ENCODE results near the gene LAMTOR5. TPM values are rescaled to one million over a fixed set of nuclear protein-coding genes. Genes with fewer than 3 reads are reported as not detected.
A peak's percentile ranks its signal among the peaks of the same experiment; 100 is the strongest.
"Not testable (repeated sequence)": the region's sequence is repeated elsewhere in the genome, so short reads cannot be mapped to it uniquely, and the experiment has no call there.

The LAMTOR5 gene
- polyA plus RNA-seq, 3 donors: 275 to 288 (median 277) TPM

DNA sequence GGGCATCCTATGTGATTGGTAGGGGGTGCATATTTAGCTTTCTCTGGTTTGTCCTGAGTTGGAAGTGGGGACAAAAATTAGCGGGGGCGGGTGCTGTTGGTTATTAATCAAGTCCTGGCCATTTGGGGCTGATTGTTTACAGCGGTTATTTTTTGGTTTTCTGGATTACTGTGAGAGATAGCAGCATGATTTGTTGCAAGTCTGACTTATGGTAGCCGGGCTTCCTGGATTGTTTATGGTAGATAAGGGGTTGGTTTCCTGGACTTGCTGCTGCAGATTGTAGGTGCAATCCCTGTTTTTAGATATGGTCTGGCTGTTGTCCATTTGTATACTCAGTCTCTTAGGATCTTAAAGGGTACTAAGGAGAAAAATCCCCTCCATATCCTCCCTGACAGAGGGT, 31.4 kb upstream of the LAMTOR5 start:
- no peak for DNase-seq (ENCODE audit: extremely low read depth in 1 of 11, low read depth in 9 of 11, low spot score in 4 of 11)

- not testable (repeated sequence) for DNase-seq (ENCODE audit: extremely low read depth in 1 of 11, low read depth in 9 of 11, low spot score in 4 of 11)
Measured at GRCh38 chr1:110437645-110438299, 30.3 kb upstream of the LAMTOR5 start.

DNA sequence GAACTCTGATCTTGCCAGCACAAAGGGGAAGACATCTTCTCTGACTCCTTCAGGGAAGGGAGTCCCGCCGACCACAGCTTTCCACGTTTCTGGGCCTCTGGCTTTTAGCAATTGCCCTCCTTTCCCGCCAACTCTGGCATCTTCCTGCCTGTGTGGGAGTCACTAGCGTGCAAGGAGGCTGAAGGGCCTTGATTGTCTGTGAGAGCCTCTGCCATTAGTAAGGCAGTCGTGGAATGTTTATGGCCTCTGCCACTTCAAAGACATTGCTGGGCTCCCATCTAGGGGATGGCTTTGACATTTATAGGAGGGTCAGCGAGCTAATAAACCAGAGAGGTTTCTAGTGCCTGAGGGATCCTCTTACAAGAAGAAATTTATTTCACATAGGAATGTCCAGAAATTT, 29.1 kb upstream of the LAMTOR5 start:
- peak in 9 of 11 donors; percentile 15 to 59 (median 35) for DNase-seq (ENCODE audit: extremely low read depth in 1 of 11, low read depth in 9 of 11, low spot score in 4 of 11)

GRCh38 chr1:110434946-110435345, 27.5 kb upstream of the LAMTOR5 start:
- no peak for DNase-seq (ENCODE audit: extremely low read depth in 1 of 11, low read depth in 9 of 11, low spot score in 4 of 11)

GRCh38 chr1:110433803-110434202, 26.3 kb upstream of the LAMTOR5 start:
- DNase-seq (ENCODE audit: extremely low read depth in 1 of 11, low read depth in 9 of 11, low spot score in 4 of 11): no peak

DNA sequence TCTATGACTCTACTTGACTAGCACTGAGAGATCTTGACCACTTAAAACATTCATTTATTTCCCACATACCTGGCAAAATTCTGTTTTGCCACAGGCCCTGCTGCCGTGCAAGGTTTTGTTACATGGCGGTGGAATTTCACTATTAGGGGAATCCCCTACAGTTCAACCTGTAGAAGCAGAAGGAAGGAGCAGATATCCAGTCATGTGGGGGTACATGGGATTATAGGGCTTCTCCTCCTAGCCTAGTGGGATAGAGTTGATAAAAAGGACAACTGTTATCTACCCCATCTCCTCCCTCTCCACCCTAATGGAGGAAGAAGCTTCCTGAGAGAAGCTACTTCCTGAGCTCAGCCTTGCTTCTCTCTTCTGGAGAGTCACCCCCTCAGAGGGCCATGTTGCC, 25.7 kb upstream of the LAMTOR5 start:
- no peak for DNase-seq (ENCODE audit: extremely low read depth in 1 of 11, low read depth in 9 of 11, low spot score in 4 of 11)

DNA sequence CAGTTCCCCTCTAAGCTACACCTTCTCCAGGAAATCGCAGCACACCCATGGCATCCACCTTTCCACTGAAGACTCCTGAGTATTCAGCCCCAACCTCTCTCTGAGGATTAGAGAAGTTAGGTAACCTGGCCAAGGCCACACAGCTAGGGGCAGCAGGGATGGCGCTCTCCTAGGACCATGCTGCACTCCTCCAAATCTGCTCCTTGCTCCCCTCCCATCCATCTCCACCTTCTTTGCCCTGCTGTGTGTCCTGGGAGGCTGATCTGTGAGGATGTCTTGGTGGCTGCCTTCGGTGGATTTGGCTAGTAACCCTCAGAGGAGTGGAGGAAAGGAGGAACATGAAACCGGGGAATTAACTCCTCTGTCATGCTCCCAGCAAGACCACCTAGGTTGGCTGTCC, 23.4 kb upstream of the LAMTOR5 start:
- DNase-seq (ENCODE audit: extremely low read depth in 1 of 11, low read depth in 9 of 11, low spot score in 4 of 11): no peak

GRCh38 chr1:110430366-110430765, 22.9 kb upstream of the LAMTOR5 start:
- no peak for DNase-seq (ENCODE audit: extremely low read depth in 1 of 11, low read depth in 9 of 11, low spot score in 4 of 11)

- no peak for DNase-seq (ENCODE audit: extremely low read depth in 1 of 11, low read depth in 9 of 11, low spot score in 4 of 11)
Measured at GRCh38 chr1:110428946-110429345, 21.5 kb upstream of the LAMTOR5 start.

DNA sequence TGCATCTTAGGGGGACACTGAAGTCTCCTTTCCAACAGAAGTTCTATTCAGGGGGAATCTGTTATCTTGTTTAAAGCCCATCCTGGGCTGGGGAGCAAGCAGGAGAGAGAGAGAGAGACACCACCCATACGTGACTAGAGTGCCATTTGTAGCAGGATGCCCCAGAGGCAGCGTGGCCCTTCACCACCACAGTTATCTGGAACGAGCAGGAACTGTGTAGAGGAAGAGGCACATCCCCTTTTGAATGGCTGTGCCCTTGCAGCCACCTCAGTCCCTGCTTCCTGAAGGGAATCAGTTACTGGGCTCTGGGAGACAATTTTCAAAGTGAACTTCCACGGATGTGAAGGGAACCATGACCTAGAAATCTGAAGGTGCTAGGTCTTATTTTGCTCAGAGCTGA, 19.4 kb upstream of the LAMTOR5 start:
- DNase-seq (ENCODE audit: extremely low read depth in 1 of 11, low read depth in 9 of 11, low spot score in 4 of 11): no peak

DNA sequence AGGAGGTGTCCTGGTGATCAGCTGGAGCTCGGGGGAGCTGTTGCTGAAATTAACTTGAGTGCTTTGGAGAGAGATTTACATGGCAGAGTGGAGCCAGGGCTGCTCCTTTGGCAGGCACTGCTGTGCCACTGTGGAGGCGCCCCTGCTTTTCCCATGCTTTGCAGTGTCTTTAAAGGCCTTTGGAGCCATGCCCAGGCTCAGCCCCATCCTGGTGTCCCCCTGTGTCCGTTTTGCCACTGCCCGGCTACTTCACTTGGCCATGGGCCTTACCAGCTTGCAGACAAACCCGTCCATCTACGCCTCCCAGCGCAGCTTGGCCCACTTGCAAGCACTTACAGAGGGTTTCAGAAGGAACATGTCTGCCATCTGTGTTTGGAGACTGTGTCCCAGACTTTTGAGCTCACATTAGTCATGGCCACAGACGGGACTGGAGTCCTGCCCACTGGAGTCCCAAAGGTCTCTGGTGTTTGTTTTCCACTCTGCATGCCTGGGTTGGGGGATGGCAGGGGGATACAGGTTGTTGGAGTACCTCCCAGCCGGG, 18.2 kb upstream of the LAMTOR5 start:
- no peak for DNase-seq (ENCODE audit: extremely low read depth in 1 of 11, low read depth in 9 of 11, low spot score in 4 of 11)

DNA sequence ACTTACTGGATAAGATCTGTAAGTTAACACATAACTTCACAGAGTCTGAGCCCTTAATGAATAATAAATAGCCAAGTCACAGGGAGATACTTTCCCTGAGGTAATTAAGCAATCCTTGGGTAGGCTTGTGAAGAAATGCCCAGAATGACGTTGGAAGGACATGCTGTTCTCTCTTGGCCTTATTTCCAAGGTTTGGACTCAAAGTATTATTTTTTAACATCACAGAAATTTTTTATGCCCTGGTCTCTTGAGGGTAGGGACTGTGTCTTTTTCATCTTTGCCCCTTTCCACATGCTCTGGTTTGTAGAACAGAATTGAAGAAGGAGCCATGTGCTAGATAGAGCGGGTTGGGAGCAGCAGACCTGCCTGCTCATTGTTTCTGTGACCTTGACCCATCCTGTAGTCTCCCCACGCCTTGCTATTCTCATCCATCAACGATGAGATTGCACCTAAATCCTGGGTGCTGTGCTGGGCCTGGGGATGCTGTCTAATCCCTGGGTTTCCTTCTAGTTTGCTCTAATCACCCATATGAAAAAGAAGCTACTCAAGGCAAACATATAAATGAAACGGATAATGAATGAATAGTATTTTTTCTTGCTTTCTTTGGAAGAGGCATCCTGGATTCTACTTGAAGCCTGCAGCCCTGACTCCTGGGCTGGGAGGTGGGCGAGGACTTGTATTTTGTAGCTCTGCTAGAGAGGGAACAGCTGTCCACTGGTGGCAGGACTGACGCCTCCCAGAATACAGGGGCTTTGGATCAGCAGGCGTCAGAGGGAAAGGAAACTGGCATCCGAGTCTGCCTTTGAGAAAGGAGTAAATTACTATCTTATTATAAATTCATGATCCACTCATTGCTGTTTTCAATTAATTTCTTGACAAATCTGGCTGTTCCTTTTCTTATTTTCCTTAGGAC, 17.5 kb upstream of the LAMTOR5 start:
- no peak for DNase-seq (ENCODE audit: extremely low read depth in 1 of 11, low read depth in 9 of 11, low spot score in 4 of 11)

- DNase-seq (ENCODE audit: extremely low read depth in 1 of 11, low read depth in 9 of 11, low spot score in 4 of 11): no peak
Measured at GRCh38 chr1:110420874-110421793, 13.6 kb upstream of the LAMTOR5 start.

- no peak for DNase-seq (ENCODE audit: extremely low read depth in 1 of 11, low read depth in 9 of 11, low spot score in 4 of 11)
Measured at GRCh38 chr1:110420023-110420662, 12.6 kb upstream of the LAMTOR5 start.

DNA sequence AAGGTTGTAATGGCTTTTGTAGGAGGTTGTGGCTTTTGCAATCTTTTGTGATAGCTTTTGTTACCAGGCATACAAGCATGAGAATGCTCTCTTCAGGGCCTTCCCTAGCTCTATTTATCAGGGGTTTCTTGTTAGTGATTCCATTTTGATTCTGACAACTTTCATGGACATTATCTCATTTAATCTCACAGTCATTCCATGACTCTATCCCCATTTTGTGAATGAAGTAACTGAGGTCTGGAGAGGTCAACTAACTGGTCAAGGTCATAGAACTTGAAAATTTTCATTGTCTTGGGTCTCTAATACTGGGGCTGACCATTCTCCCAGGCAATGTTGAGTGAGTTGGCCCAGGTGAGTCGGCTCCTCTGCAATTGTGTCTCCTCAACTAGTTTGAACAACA, 11.2 kb upstream of the LAMTOR5 start:
- no peak for DNase-seq (ENCODE audit: extremely low read depth in 1 of 11, low read depth in 9 of 11, low spot score in 4 of 11)

- not testable (repeated sequence) for DNase-seq (ENCODE audit: extremely low read depth in 1 of 11, low read depth in 9 of 11, low spot score in 4 of 11)
Measured at GRCh38 chr1:110413045-110413444, 5.6 kb upstream of the LAMTOR5 start.

- DNase-seq (ENCODE audit: extremely low read depth in 1 of 11, low read depth in 9 of 11, low spot score in 4 of 11): peak in 4 of 11 donors; percentile 39 to 56 (median 48)
Measured at GRCh38 chr1:110412576-110412975, 5.1 kb upstream of the LAMTOR5 start.

- no peak for DNase-seq (ENCODE audit: extremely low read depth in 1 of 11, low read depth in 9 of 11, low spot score in 4 of 11)
Measured at GRCh38 chr1:110411173-110411735, 3.8 kb upstream of the LAMTOR5 start.

Measured in renal cortex interstitium (tissue), 11 donors.